ENCODE results near the gene TUBB4B.

DNA sequence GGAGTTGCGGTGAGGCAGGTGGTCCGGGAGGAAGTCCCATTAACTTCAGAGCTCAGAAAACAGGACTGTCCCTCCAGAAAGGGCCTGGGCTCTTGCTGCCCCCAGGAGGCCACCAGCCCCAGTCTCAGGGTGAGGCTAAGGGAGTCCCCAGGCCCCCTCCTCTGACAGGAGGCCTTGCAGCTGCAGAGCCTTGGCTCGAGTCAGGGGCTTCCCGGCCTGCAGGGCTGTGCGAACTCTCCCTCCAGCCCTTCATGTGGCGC is 6.8 kb downstream of the TUBB4B start:
- TF ChIP-seq, protein P1, sequence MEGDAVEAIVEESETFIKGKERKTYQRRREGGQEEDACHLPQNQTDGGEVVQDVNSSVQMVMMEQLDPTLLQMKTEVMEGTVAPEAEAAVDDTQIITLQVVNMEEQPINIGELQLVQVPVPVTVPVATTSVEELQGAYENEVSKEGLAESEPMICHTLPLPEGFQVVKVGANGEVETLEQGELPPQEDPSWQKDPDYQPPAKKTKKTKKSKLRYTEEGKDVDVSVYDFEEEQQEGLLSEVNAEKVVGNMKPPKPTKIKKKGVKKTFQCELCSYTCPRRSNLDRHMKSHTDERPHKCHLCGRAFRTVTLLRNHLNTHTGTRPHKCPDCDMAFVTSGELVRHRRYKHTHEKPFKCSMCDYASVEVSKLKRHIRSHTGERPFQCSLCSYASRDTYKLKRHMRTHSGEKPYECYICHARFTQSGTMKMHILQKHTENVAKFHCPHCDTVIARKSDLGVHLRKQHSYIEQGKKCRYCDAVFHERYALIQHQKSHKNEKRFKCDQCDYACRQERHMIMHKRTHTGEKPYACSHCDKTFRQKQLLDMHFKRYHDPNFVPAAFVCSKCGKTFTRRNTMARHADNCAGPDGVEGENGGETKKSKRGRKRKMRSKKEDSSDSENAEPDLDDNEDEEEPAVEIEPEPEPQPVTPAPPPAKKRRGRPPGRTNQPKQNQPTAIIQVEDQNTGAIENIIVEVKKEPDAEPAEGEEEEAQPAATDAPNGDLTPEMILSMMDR (IDR thresholded peaks at IDR 0.05), result no peak
- no peak for TF ChIP-seq POLR2AphosphoS5 (IDR thresholded peaks at IDR 0.05)
